Measurements from ENCODE around the gene HES3. TPM values are rescaled to one million over a fixed set of nuclear protein-coding genes. Genes with fewer than 3 reads are reported as not detected.

HES3 gene
- total and polyA plus RNA-seq, 8 donors, result not detected

- TF ChIP-seq CTCF (IDR thresholded peaks at IDR 0.05), result no peak
- no peak for DNase-seq
- no peak overlapping the region for H3K4me3 ChIP-seq
- no peaks in the 10 kb centered on the region for H3K9me3 ChIP-seq
- H3K27me3 ChIP-seq, result no peaks in the 10 kb centered on the region
- H3K27ac ChIP-seq, result no peak overlapping the region
- WGBS, 2 donors, result 94 to 96% methylated on average over 16 of the region's 16 CpGs
- no peak for ATAC-seq
- no peaks in the 10 kb centered on the region for H3K36me3 ChIP-seq
- FAIRE-seq, result no peak
- intact Hi-C loops (cut with DNase I), result no loop called here
- H3K4me1 ChIP-seq, result no peaks in the 10 kb centered on the region
Measured at GRCh38 chr1:6274622-6275139, 30.7 kb downstream of the HES3 start.

GRCh38 chr1:6275826-6276782 is 32.1 kb downstream of the HES3 start:
- WGBS, 2 donors, result 81% methylated on average over 35 of the region's 35 CpGs
- Histone ChIP-seq H3K27me3 (no peaks in the 10 kb centered on the region), H3K4me1 (no peaks in the 10 kb centered on the region), H3K4me3 (no peak overlapping the region), H3K9me3 (no peaks in the 10 kb centered on the region), H3K27ac (no peak overlapping the region), H3K36me3 (no peaks in the 10 kb centered on the region)
- intact Hi-C loops (cut with DNase I), result no loop called here
- FAIRE-seq (no peak), ATAC-seq (peak in 3 of 4 donors; percentile 50 to 68 (median 67)), DNase-seq (no peak)
- no peak for TF ChIP-seq CTCF (IDR thresholded peaks at IDR 0.05)

- Histone ChIP-seq H3K4me1 (no peaks in the 10 kb centered on the region), H3K27me3 (no peaks in the 10 kb centered on the region), H3K36me3 (no peaks in the 10 kb centered on the region), H3K9me3 (no peaks in the 10 kb centered on the region), H3K27ac (no peak overlapping the region), H3K4me3 (no peak overlapping the region)
- no peak for TF ChIP-seq CTCF (IDR thresholded peaks at IDR 0.05)
- FAIRE-seq (no peak), DNase-seq (no peak), ATAC-seq (no peak)
- WGBS, 2 donors, result 91 to 92% methylated on average over 20 of the region's 20 CpGs
- intact Hi-C loops (cut with DNase I), result no loop called here
Measured at GRCh38 chr1:6276811-6277555, 33.0 kb downstream of the HES3 start.

GRCh38 chr1:6278263-6278662 is 34.3 kb downstream of the HES3 start:
- H3K27me3 ChIP-seq, result no peaks in the 10 kb centered on the region
- no peaks in the 10 kb centered on the region for H3K4me1 ChIP-seq
- intact Hi-C loops (cut with DNase I), result no loop called here
- no peak for TF ChIP-seq CTCF (IDR thresholded peaks at IDR 0.05)
- ATAC-seq (no peak), FAIRE-seq (no peak), DNase-seq (peak in 1 of 6 donors; percentile 34)
- WGBS, 2 donors, result 86 to 92% methylated on average over 9 of the region's 9 CpGs
- no peaks in the 10 kb centered on the region for H3K36me3 ChIP-seq
- H3K4me3 ChIP-seq, result no peak overlapping the region
- H3K9me3 ChIP-seq, result no peaks in the 10 kb centered on the region
- no peak overlapping the region for H3K27ac ChIP-seq
